Heart left ventricle (tissue), 13 donors: Measurements from ENCODE around the gene MON1A.

ENCODE experiments used
- CTCF ChIP-seq, 12 donors: fragments of 200-600 bp; sonication (generic) in 4 of 12; IDR thresholded peaks; one replicate each; pipeline versions ENCODE4 v1.5.0 to v1.8.0; 2018 to 2022; ENCODE audit warnings: antibody characterized with exemption in 12 of 12, mild to moderate bottlenecking in 5 of 12
- POLR2A ChIP-seq, 2 donors: fragments of 450-650 bp; IDR thresholded peaks; one replicate each; pipeline ENCODE4 v1.6.1; 2017; ENCODE audit warnings: antibody characterized with exemption in 2 of 2, mild to moderate bottlenecking in 2 of 2, moderate library complexity in 2 of 2
- donor health status: ischemic (EF 13 %, LVEDD 7.1; RV severe dilation, severe dysfunction).
- donor health status: DM: no; HTN: yes; CAD: no.
- donor health status: DM: no; HTN: no; CAD: no.
- donor health status: ischemic (EF 25% LVEDD 6.9; RV normal size, moderate dysfunction).
- donor health status: ischemic (EF 25% LVEDD 5.7; RV mildly dilated, moderate dysfunction).
- donor health status: ischemic (EF 35%, LVEDD 5.7; RV mildly dilated, moderate dysfunction).
- donor health status: nonischemic (EF 11% LVEDD 7.7; RV severe dilation, severe dysfunction).
- donor health status: DM: yes; HTN: yes; CAD: no.
- donor health status: PGD.
- donor health status: ischemic (EF 29% LVEDD 5.4; RV normal size, mild dysfunction).
- donor health status: nonischemic (EF 23%, LVEDD 6.1; RV moderate dilation, normal function).

- no peak for TF ChIP-seq CTCF (IDR thresholded peaks at IDR 0.05)
- TF ChIP-seq POLR2A (IDR thresholded peaks at IDR 0.05): peak in 1 of 2 donors; percentile 40
Measured at GRCh38 chr3:49903451-49904424, 25.9 kb downstream of the MON1A start, which contains the start of gene MST1R.
